SU-DHL-6 (cell line): ENCODE data around the gene ZNHIT3.

Source experiments
- H2AFZ ChIP-seq: fragments of 200-600 bp; sonication (generic); 2 replicates; pipeline ENCODE4 v1.6.1; 2014; ENCODE audit warnings: low read depth, mild to moderate bottlenecking, moderate library complexity, mixed read lengths, antibody characterized with exemption, low read length; ENCODE audit not compliant: severe bottlenecking
- H3F3A ChIP-seq: fragments of 200-600 bp; shearing (Covaris generic); 2 replicates; pipeline ENCODE4 v1.6.0; 2016; ENCODE audit warnings: antibody characterized with exemption, mild to moderate bottlenecking; ENCODE audit not compliant: insufficient read depth
- H3K27ac ChIP-seq: fragments of 200-600 bp; sonication (generic); 2 replicates; pipeline ENCODE4 v1.5.1; 2016; ENCODE audit warnings: low read depth, mild to moderate bottlenecking, low read length, moderate library complexity, mixed read lengths
- H3K27me3 ChIP-seq: fragments of 200-600 bp; sonication (generic), shearing (Covaris generic); 2 replicates; pipeline ENCODE4 v1.6.0; 2014; ENCODE audit warnings: mild to moderate bottlenecking, low read length
- H3K36me3 ChIP-seq: fragments of 200-600 bp; sonication (generic); 2 replicates; pipeline ENCODE4 v1.6.1; 2014; ENCODE audit warnings: mild to moderate bottlenecking, low read length, mixed read lengths
- H3K4me2 ChIP-seq: fragments of 300-600, 200-600 bp; shearing (Covaris generic), sonication (generic); 2 replicates; pipeline ENCODE4 v1.6.0; 2014; ENCODE audit warnings: low read length, low read depth, mild to moderate bottlenecking; ENCODE audit not compliant: poor library complexity, severe bottlenecking
- H3K4me3 ChIP-seq: fragments of 200-600 bp; sonication (generic); 2 replicates; pipeline ENCODE4 v1.5.1; 2014; ENCODE audit warnings: antibody characterized with exemption, low read length, mild to moderate bottlenecking, mixed read lengths; ENCODE audit not compliant: insufficient read depth, poor library complexity, severe bottlenecking
- H3K79me2 ChIP-seq: fragments of 200-600 bp; sonication (generic); 2 replicates; pipeline ENCODE4 v1.6.1; 2014; ENCODE audit warnings: mild to moderate bottlenecking, low read length, moderate library complexity; ENCODE audit not compliant: insufficient read depth
- H3K9ac ChIP-seq: fragments of 200-600 bp; sonication (generic); 2 replicates; pipeline ENCODE4 v1.7.0; 2014; ENCODE audit warnings: mild to moderate bottlenecking, low read length
- H3K9me2 ChIP-seq: fragments of 200-600 bp; sonication (generic); replicated peaks from 2 replicates; pipeline ENCODE4 v1.6.1; 2014; ENCODE audit warnings: low read length; ENCODE audit not compliant: insufficient read depth
- H3K9me3 ChIP-seq: fragments of 200-600 bp; sonication (generic); 2 replicates; pipeline ENCODE4 v1.6.1; 2014; ENCODE audit warnings: low read length, mixed read lengths; ENCODE audit not compliant: insufficient read depth
- H4K20me1 ChIP-seq: fragments of 200-600 bp; sonication (generic); 2 replicates; pipeline ENCODE4 v1.6.1; 2014; ENCODE audit warnings: low read depth, mild to moderate bottlenecking, antibody characterized with exemption, low read length, moderate library complexity, mixed read lengths
- EZH2phosphoT487 ChIP-seq: fragments of 200-600 bp; sonication (generic), shearing (Covaris generic); conservative IDR thresholded peaks from 2 replicates; pipeline ENCODE4 v1.6.1; 2018; ENCODE audit warnings: mild to moderate bottlenecking, antibody characterized with exemption, low read length, moderate library complexity, mixed read lengths
- TF ChIP-seq, protein P1 (sequence below): fragments of 200-600 bp; sonication (generic); IDR thresholded peaks from one replicate; pipeline ENCODE4 v1.5.1; 2017; ENCODE audit warnings: antibody characterized with exemption, mild to moderate bottlenecking, low read length, moderate library complexity; ENCODE audit not compliant: insufficient read depth, poor library complexity, severe bottlenecking

Gene ZNHIT3

DNA sequence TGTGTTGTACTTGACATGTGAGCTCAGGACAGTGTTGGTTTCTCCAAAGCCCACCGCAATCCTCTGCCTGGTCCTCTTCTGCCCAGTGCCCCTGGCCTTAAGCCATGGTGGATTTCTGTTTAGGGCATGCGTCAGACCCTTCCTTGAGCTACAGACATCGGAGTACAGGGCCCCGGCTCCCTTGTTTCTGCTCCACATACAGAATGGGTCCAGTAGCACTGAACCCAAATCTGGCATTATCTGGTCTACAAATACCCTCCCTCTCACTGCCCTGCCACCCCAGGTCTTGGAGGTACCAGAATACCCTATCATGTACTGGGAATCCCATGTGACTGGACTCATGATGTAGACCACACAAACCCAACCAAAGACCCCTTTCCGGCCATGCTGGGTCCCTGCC, 27.4 kb upstream of the ZNHIT3 start:
- Histone ChIP-seq H3K27ac (no peak overlapping the region), H3K4me2 (no peak overlapping the region), H3K9me3 (no peaks in the 10 kb centered on the region), H3K79me2 (no peaks in the 10 kb centered on the region), H4K20me1 (no peaks in the 10 kb centered on the region), H3F3A (no peaks in the 10 kb centered on the region), H3K4me3 (no peak overlapping the region), H2AFZ (no peak overlapping the region), H3K9me2 (no peaks in the 10 kb centered on the region), H3K27me3 (no peaks in the 10 kb centered on the region), H3K9ac (no peak overlapping the region), H3K36me3 (no peaks in the 10 kb centered on the region)
- TF ChIP-seq, protein P1, sequence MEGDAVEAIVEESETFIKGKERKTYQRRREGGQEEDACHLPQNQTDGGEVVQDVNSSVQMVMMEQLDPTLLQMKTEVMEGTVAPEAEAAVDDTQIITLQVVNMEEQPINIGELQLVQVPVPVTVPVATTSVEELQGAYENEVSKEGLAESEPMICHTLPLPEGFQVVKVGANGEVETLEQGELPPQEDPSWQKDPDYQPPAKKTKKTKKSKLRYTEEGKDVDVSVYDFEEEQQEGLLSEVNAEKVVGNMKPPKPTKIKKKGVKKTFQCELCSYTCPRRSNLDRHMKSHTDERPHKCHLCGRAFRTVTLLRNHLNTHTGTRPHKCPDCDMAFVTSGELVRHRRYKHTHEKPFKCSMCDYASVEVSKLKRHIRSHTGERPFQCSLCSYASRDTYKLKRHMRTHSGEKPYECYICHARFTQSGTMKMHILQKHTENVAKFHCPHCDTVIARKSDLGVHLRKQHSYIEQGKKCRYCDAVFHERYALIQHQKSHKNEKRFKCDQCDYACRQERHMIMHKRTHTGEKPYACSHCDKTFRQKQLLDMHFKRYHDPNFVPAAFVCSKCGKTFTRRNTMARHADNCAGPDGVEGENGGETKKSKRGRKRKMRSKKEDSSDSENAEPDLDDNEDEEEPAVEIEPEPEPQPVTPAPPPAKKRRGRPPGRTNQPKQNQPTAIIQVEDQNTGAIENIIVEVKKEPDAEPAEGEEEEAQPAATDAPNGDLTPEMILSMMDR: no peak
- no peak for TF ChIP-seq EZH2phosphoT487

DNA sequence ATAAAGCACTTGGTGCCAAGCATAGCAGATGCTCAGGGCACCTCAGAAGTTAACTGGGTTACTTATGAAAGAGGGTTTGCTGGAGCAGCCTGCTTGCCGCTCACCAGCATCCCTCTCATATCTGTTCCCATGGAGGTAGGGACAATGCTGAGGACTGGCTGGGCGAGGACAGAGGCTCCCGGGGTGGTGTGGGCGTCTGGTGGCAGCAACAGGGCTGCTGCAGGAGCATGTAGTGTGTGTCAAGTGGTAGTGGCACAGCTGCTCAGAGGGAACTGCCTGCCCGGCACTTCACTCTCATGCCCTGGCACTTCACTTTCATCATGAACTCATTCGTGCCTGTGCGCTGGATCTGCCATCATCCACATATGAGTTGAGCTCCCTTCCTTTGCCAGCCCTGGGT, 26.9 kb upstream of the ZNHIT3 start:
- TF ChIP-seq, protein P1: no peak
- no peak for TF ChIP-seq EZH2phosphoT487
- Histone ChIP-seq H2AFZ (no peak overlapping the region), H3K27me3 (no peaks in the 10 kb centered on the region), H3K9me2 (no peaks in the 10 kb centered on the region), H3K4me2 (no peak overlapping the region), H3K9me3 (no peaks in the 10 kb centered on the region), H3K36me3 (no peaks in the 10 kb centered on the region), H3F3A (no peaks in the 10 kb centered on the region), H3K79me2 (no peaks in the 10 kb centered on the region), H3K27ac (no peak overlapping the region), H3K9ac (no peak overlapping the region), H4K20me1 (no peaks in the 10 kb centered on the region), H3K4me3 (no peak overlapping the region)

DNA sequence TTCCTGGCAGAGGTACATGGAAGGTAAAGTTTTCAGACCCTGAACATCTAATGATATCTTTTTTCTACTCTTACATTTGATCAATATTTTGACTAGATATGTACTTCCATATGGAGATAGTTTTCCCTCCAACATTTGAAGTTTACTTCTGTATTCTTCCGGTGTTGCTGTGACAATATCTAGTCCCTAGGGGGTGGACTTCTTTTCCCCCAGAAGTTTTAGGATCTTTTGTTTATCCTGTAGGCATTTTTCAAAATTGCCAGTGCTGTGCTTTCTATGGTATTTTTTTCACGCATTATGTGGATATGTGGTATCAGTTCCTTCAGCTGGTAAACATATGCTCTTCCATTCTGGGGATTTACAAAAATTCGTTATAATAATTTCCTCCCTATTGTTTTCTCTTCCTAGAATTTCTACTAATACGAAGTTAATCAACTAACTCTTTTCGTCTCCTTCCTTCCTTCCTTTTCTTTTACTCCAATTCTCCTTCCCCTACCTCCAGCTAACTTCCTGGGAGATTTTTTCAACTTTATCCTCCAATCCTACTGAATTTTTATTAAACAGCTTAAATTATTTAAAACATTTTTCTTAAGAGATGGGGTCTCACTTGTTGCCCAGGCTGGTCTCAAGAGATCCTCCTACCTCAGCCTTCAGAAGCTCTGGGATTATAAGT, 26.1 kb upstream of the ZNHIT3 start:
- H3K4me3 ChIP-seq: no peak overlapping the region
- TF ChIP-seq, protein P1: no peak
- TF ChIP-seq EZH2phosphoT487: no peak
- no peaks in the 10 kb centered on the region for H4K20me1 ChIP-seq
- H2AFZ ChIP-seq: no peak overlapping the region
- H3K9me3 ChIP-seq: no peaks in the 10 kb centered on the region
- H3K9ac ChIP-seq: no peak overlapping the region
- H3K27ac ChIP-seq: no peak overlapping the region
- H3K9me2 ChIP-seq: no peaks in the 10 kb centered on the region
- no peaks in the 10 kb centered on the region for H3K27me3 ChIP-seq
- no peaks in the 10 kb centered on the region for H3K36me3 ChIP-seq
- H3K79me2 ChIP-seq: no peaks in the 10 kb centered on the region
- H3K4me2 ChIP-seq: no peak overlapping the region
- H3F3A ChIP-seq: no peaks in the 10 kb centered on the region
